NCI-H146 treated with DMSO at 0.1 percent for 48 hours (cell line): Measurements from ENCODE around the gene PXK.

Experiments used
- DNase-seq: peaks from one replicate; lab custom pipeline; 2025; ENCODE audit not compliant: unreplicated experiment; lab: John Stamatoyannopoulos, UW

The PXK gene

DNA sequence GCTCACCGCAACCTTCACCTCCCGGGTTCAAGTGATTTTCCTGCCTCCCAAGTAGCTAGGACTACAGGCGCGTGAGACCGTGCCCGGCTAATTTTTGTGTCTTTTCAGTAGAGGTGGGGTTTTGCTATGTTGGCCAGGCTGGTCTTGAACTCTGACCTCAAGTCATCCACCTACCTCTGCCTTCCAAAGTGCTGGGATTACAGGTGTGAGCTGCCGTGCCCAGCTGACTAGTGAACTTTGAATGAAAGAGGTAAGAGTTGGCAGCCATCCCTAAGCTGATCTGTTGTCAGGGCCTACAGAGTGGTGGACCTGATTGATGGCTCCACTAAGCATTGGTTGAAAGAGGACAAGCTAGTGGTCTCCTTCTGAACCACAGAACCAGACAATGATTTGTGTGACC lies 15.3 kb downstream of the PXK start:
- DNase-seq, result no peak

DNA sequence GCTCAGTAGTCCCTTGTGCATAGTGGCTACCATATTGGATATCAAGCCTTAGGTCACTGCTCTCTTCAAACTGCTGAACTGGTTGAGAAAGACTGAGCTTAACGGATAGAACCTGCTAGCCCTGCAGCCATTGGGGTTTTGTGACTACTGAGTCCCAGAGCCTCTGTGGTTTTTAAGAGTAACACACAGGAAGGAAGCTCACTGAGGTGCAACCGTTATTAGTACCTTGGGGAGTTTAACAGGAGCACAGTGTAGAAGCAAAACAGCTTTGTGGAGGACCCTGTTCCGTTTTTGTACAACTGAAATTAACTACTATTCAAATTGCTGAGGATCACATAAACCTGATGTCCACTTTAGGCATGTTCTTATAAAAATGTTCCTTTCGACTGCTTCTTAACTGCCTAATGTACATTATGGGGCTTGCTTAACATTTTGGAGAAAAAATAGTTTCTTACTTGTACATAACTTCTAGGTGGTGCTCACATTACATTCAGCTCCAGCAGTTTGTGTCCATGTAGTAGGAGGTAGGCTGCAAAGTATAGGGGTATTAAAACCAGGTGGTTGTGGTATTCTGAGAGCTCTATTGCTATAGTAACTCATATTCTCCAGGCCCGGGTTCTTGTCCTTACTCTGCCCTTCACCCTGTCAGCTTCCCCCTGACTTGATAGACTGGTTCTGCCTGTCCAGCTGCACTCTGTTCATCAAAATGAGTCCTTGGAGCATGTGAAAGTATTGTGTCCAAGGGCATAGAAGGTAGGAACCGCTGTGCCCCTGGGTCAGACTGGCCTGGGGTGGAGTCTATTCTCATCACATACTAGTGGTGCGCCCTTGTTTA lies 17.3 kb downstream of the PXK start:
- DNase-seq, result no peak

DNA sequence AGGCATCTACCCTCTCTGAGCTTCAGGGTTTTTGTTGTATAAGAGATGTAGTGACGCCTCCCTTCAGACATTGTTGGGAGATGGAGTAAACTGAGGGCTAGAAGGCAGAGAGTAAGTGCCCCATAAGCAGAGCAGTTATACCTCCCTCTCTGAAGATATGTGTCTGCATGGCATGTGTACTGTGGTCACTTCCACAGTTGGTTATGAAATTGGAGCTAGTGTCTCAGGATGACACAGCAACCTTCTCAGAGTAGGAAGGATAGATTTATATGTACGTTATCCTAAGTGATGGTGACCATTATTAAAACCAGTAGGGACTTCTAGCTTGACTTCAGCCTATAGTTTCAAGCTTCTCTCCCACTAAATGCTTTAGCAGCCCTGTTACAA lies 17.9 kb downstream of the PXK start:
- DNase-seq, result no peak

DNA sequence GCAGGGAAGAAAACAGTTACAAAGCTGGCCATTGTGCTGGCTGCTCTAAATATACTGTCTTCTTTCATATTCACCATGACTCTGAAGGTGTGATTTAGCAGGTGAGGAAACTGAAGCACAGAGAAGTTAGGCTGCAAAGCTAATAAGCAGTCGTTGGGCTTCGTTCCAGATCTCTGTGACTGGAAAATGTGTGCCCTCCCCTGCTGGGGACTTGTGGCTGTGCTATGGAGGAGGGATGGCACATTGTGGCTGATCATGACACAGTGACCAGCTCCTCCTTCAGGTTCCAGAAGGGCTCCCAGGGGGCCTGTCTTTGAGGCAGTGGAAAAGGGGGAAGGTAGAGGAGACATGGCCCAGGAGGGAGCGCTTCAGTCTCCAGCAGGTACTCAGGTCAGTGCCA lies 19.2 kb downstream of the PXK start:
- no peak for DNase-seq

DNA sequence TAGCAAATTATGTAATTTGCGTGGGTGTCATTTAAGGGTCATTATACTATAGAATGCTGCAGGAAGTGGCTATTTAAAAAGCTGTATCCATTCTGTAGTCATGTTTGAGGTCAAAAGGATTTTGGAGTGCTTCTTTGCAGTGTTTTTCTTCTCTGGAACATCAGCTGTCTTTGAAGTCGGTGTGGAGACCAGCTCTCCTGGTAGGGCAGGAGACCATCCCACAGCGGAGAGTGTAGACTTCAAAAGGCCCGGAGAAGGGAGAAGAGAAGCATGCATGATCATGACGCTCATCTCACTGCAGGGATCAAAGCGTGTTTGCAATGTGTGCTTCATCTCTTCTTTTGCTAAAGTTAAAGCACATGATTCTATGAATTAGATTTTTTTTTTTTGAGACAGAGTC lies 19.9 kb downstream of the PXK start:
- no peak for DNase-seq

DNA sequence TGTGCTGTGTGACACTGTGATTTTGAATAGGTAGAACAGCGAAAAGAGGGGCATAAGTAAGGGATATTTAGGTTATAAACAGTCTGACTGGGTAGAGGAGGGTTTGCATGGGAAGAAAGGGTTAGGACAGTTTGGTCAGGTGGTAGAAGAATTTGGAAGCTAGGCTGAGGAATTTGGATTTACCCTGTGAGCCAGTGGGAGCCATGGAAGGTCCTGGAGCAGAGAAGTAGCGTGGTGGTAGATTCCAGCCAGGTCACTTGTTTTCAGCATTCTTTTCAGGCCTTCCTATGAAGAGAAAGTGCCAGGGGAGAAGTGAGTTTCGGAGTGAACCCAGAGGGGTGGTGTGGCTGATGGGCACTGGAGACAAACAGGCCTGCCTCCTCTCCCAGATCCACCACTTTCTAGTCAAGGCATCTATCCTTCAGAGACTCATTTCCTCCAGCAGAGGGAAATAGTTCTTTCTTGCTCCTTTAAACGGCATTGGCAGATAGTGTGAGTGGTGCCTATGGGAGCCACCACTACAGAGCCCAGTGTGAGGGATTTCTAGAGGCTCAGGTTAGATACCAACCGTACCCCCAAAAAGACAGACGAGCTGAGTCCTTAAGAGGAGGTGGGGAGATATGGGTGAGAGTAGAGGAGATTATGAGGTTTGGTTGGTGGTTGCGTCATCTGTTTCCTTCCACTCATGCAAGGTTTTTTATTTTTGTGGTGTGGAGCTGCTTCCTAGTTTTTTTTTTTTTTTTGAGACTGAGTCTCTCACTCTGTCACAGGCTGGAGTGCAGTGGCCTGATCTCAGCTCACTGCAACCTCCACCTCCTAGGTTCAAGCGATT lies 21.2 kb downstream of the PXK start:
- DNase-seq, result no peak

DNA sequence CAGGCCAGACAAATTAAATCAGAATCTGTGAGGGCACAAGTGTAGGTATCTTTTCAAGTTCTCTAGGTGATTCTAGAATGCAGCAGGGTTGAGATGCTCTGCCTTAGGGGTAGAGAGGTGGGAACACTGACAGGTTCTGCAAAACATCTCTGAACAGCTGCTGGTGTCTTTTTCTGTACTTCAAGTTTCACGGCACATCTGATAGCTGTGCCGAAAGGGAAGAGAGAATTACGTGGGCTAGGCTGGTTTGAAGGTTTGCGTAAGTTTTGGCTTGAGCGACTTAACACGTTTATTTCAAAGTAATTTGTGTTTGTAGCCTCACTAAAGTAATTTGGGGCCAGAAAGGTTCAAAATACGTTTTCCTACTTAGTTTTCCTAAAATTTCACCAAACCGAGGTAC lies 22.5 kb downstream of the PXK start:
- DNase-seq, result no peak

DNA sequence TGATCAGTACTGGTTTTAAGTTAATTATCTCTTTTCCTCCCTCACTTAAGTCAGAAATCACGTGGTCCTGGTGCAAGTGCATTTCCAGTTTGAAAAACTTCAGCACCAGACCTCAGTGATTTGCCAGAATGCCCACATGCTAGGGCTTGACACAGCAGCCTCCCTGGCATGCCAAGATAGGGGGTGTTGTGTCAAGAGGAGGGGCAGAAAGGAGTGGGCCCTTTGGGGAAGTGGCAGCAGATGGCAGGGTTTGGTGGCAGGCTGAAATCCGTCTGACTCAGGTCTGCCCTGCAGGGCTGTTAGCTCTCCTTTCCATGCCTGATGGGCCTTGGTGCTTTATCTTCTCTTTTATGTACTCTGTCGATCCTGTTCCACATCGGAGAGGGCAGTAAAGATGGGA lies 23.4 kb downstream of the PXK start:
- no peak for DNase-seq

DNA sequence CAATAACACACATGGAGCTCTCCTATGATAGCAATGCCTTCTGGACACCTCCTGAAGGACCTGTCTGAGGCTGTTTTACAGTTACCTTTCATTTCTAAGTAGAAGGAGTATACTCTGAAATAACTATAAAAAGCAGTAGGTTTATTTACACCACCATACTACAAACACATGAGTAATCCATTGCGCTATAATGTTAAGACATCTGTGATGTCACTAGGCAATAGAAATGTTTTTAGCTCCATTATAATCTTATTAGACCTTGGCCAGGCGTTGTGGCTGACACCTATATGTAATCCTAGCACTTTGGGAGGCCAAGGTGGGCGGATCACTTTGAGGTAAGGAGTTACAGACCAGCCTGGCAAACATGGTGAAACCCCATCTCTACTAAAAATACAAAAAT lies 24.7 kb downstream of the PXK start:
- DNase-seq, result no peak

DNA sequence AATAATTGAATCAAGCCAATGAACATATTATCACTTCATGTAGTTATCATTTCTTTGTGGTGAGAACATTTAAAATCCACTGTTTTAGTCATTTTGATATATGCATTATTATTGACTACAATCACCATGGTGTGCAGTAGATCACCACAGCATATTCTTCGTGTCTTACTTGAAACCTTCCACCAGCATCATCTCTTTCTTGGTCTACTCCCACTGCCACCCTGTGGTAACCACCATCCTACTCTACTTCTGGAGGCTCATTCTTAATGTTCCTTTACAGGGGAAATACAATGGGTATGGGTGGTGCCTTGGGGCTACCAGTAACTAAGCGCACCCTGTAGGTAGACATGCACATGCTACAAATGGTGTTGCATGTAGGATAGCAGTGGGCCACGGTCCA lies 25.4 kb downstream of the PXK start:
- no peak for DNase-seq

DNA sequence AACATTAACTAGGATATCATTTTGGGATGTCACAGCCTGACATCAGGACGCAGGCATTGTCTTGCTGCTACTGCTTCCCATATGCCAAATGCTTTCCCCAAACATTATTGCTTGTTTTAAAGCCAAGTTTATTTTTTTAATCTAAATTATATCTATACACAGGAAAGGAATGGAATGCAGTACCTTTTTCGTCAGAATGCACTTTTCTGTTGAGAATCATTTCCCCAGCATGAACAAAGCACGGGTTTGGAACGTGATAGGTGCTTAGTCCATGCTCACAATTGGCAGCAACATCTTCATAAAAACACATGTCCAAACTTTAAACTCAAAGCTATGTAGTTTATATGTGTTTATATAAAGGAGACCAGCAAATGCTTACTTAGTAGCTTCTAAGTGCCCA lies 26.1 kb downstream of the PXK start:
- DNase-seq, result no peak

DNA sequence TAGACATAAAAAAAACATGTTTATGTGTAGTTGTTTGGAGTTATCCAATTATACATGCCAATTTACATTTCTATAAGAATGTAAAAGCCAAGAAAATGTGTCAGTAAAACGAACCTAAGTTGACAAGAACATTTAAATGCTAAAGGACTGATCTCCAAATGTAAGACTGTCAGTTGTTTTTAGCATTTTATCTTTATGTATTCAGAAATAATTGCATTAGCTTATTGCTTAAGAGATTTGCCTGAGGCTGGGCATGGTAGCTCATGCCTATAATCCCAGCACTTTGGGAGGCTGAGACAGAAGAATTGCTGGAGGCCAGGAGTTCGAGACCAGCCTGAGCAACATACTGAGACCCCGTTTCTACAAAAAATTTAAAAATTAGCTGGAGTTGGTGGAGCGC lies 26.9 kb downstream of the PXK start:
- no peak for DNase-seq

DNA sequence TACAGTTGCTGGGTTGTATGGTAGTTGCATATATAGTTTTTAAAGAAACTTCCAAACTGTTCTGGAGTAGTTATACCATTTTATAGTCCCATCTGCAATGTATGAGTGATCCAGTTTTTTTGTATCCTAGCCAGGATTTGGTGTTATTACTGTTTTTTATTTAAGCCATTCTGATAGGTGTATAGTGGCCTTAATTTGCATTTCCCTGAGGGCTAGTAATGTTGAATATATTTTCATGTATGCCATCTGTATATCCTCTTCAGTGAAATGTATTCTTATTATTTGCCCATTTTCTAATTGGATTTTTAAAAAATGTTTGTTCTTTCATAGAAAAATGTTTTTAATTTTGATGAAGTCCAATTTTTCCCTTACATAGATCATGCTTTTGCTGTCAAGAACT lies 29.2 kb downstream of the PXK start:
- no peak for DNase-seq

DNA sequence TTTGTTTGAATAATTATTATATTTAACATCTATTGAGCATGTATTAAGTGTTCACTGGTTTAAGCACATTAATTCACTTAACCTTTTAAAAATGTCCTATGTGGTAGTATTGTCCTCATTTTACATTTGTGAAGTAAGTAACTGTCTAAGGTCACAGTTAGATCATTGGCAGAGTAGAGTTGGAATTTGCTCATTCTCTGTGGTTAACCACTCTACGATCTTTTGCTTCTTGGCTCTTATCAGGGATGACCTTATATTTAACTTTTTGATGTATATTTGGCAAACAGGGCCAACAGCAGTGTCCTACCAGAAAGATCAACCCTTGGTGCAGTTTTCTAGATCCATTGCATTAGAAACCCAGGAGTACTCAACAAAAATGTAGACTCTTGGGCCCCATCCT lies 34.0 kb downstream of the PXK start:
- no peak for DNase-seq

DNA sequence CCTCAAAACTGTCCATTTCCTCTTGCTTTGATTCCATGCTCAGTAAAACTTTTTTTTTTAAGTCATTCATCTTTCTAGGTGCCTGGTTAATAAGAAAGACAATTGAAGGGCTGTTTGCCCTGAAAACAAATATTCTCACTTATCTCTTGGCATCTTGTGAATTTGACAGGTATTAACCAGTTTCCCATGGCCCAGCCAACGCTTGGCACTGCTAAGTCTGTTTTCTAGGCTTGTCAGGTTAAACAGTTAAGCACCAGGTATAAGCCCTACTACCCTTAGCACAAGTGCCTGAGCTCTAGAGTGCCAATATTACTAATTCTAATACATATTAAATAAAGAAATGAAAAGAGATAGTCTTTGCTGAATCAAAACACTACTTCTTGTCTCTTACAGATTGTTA lies 36.3 kb downstream of the PXK start:
- no peak for DNase-seq

DNA sequence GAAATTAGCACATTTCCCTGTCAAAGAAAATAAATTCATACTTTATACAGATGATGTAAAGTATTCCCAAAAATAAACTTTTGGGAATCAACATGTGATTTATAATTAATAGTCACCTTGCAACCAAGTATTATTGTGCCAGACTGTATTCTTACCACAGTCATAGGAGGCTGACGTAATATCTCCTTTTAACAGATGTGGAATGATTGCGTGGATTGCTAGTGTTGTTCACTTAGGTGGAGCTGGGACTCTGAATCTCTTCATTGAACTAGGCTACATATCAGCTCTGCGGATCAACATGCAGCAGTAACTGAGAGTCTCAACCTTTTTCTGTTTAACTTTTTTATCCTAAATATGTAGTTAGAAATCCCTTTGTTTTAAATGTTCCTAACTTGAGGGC lies 37.2 kb downstream of the PXK start:
- no peak for DNase-seq

DNA sequence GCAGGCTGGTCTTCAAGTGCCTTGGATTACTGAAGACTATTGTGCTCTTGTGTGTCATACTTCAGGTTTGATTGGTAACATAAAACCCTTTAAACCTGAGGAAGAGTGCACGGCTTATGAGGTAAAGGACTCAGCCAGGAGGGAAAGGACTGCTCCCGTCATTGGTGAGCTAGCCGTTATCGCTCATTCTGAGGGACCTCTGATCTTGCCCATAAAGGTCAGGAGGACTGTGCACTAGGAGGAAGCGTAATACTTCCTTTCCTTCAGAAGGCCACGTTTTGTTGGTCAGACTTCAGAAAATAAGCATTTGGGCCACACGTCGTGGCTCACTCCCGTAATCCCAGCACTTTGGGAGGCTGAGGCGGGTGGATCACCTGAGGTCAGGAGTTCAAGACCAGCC lies 37.7 kb downstream of the PXK start:
- DNase-seq, result no peak

DNA sequence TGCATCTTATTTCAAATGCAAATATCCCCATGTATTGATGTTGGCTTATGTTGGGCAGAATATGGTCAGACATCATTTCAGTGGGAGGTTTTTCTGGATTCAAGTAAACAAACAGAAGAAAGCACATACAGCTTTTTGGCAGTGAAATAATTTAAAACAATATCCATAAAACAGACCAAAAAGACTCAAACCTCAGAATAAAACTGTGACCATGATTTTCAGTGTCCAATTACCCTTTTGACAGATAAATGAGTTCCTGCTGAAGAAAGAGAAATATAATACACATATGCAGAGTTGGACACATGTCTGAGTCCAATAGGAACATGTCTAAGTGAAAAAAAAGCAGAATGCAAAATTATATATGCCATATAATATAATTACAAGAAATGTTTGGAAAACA lies 39.1 kb downstream of the PXK start:
- DNase-seq, result no peak

DNA sequence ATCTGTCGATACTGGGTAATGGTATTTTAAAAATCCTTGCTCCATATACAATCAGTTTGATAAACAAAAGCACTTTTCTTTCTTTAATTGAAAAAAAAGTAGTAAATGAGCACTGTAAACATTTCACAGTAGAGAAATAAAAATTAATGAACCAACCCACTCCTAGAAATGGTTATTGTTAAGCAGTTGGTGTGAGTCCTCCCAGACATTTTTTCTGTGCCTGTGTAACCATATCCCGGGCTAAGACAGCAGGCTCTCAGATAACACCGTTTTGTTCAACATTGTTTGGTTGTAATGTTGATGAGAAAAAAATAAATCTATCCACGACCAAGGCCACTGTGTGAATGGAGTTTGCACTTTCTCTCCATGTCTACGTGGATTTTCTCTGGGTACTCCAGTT lies 42.6 kb downstream of the PXK start:
- no peak for DNase-seq

DNA sequence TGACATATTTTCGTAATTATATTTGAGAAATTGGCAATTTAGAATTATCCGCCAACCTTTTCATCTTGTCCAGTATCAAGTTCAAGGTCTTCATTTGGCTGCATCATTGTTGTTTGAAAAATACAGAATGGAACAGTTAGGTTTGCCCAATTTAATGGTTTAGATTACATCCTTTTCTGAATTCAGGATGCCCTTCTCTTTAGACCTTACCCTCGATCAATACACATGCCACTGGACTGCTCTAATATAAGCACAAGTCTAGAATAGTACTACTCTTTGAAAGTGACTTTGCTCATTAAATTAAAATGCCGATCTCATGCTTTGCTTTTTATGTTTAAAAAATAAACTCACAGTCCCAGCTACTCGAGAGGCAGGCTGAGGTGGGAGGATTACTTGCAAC lies 44.5 kb downstream of the PXK start:
- DNase-seq, result no peak

DNA sequence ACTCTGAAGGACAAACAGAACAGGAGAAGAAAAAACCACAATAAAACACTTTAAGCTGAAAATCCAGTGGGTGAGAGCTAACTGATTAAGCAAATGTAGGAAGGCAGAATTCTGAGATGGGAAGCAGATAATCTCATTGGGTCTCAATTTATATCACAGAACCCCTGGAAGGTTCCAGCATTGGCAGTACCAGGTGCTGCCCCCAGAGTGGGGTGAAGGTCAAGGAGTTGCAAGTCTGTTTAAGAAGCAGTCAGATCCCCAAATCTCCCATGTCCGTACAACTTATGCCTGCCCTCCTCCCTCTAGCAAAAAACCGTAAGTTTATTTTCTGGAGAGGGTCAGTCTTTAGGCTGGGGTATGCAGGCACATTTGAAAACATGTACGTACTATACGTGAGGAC lies 45.1 kb downstream of the PXK start:
- DNase-seq, result no peak

DNA sequence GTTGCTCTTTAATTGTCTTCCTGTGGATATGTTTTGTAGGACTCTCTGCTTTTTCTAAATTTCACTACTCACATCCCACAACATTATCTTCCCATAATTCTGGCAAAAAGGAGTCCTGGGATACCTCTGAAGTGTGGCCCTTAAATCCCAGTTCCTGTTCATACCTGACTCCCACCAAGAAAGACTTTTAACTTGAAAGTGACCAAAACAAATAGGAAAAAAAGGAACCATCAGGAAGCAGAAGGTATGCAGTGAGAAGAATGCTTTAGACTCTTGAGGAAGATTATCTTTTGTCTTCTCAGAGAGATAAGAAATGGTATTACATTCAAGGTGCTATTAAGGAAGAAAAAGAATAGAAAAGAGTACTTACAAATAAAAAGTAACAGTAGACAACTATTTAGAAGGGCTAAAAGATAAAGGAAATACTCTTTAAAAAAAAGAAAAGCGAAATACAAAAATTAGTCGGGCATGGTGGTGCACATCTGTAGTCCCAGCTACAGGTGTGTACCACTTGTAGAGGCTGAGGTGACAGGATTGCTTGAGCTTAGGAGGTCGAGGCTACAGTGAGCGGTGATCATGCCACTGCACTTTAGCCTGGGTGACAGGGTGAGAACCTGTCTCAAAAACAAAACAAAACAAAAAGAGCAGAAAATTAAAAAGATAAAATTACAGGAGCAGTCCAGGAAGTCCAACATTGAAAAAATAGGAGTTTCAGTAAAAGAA lies 46.8 kb downstream of the PXK start:
- no peak for DNase-seq
